GM06990 (cell line): ENCODE results near the gene RIPOR3.

Source experiments
- DNase-seq: peaks from one replicate; pipeline ENCODE4 v3.0.0-alpha.2; 2011; ENCODE audit not compliant: insufficient read length; ENCODE audit errors: extremely low read depth
- H3K27me3 ChIP-seq: replicated peaks from 2 replicates; pipeline ENCODE4 v1.6.0; 2011; ENCODE audit warnings: low read length; ENCODE audit not compliant: control insufficient read depth, insufficient read depth
- H3K36me3 ChIP-seq: 2 replicates; pipeline ENCODE4 v1.5.1; 2011; ENCODE audit warnings: low read length; ENCODE audit not compliant: control insufficient read depth, insufficient read depth
- H3K4me3 ChIP-seq: replicated peaks from 2 replicates; pipeline ENCODE4 v1.5.1; 2011; ENCODE audit warnings: low read depth, mild to moderate bottlenecking, control low read depth, low read length
- TF ChIP-seq, protein P1 (sequence below): IDR thresholded peaks from 2 replicates; pipeline ENCODE4 v1.5.1; 2011; ENCODE audit warnings: low read length, control low read depth, mild to moderate bottlenecking, inconsistent platforms; ENCODE audit not compliant: insufficient read depth, poor library complexity, severe bottlenecking

Gene RIPOR3

DNA sequence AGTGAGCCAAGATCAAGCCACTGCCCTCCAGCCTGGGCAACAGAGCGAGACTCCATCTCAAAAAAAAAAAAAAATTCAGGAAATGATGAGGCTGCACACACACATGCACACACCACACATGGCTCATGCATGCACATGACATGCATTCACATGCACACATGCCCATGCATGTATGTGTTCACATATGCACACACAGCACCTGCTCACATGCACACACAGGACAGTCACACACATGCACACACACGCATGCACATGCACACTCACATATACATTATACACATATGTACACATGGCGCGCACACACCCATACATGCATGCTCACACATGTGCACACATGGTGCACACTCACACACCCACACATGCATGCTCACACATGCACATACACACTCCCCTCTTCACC is 22.5 kb downstream of the RIPOR3 start:
- Histone ChIP-seq H3K4me3 (no peak overlapping the region), H3K36me3 (no peaks in the 10 kb centered on the region), H3K27me3 (no peaks in the 10 kb centered on the region)
- TF ChIP-seq, protein P1, sequence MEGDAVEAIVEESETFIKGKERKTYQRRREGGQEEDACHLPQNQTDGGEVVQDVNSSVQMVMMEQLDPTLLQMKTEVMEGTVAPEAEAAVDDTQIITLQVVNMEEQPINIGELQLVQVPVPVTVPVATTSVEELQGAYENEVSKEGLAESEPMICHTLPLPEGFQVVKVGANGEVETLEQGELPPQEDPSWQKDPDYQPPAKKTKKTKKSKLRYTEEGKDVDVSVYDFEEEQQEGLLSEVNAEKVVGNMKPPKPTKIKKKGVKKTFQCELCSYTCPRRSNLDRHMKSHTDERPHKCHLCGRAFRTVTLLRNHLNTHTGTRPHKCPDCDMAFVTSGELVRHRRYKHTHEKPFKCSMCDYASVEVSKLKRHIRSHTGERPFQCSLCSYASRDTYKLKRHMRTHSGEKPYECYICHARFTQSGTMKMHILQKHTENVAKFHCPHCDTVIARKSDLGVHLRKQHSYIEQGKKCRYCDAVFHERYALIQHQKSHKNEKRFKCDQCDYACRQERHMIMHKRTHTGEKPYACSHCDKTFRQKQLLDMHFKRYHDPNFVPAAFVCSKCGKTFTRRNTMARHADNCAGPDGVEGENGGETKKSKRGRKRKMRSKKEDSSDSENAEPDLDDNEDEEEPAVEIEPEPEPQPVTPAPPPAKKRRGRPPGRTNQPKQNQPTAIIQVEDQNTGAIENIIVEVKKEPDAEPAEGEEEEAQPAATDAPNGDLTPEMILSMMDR = no peak
- no peak for DNase-seq

DNA sequence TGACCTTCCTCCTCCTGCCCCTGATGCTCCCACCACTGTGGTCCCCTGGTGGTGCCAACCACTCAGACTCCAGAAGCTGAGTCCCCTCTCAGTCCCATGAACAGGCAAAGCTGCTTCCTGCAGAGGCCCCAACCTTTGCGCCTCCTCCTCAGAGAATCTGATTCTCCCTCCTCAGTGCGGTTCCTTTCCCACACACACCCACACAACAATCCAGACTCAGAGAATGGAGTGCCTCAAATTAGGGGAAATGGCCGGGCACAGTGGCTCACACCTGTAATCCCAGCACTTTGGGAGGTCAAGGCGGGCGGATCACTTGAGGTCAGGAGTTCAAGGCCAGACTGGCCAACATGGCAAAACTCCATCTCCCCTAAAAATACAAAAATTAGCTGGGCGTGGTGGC is 23.0 kb downstream of the RIPOR3 start:
- no peak for DNase-seq
- H3K4me3 ChIP-seq = no peak overlapping the region
- no peaks in the 10 kb centered on the region for H3K36me3 ChIP-seq
- TF ChIP-seq, protein P1 = no peak
- no peaks in the 10 kb centered on the region for H3K27me3 ChIP-seq

DNA sequence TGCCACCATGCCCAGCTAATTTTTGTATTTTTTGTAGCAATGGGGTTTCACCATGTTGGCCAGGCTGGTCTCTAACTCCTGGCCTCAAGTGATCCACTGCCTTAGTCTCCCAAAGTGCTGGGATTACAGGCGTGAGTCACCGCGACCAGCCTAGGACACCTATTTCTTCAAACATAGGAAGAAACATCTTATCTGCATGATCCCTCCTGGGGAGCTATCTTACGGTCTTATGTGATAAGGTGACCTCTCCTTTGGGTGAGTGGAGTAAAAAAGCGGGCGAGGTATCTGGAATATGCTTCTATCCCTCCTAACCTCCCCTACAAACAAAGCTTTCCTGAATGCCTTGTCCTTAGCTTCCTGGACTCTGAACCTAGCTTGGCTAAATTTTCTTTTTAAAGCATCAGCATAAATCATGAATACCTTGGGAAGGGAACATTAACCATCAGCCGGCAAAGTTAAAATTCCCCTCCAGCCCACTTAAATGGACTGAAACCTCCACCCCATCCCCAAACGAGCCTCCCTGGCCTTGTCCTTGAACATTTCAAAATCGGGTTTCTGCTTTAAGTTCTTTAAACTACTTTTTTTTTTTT is 24.5 kb downstream of the RIPOR3 start:
- H3K27me3 ChIP-seq = no peaks in the 10 kb centered on the region; the same call in 1 of the 2 replicates
- DNase-seq = no peak
- TF ChIP-seq, protein P1 = no peak
- no peak overlapping the region for H3K4me3 ChIP-seq
- H3K36me3 ChIP-seq = no peaks in the 10 kb centered on the region

DNA sequence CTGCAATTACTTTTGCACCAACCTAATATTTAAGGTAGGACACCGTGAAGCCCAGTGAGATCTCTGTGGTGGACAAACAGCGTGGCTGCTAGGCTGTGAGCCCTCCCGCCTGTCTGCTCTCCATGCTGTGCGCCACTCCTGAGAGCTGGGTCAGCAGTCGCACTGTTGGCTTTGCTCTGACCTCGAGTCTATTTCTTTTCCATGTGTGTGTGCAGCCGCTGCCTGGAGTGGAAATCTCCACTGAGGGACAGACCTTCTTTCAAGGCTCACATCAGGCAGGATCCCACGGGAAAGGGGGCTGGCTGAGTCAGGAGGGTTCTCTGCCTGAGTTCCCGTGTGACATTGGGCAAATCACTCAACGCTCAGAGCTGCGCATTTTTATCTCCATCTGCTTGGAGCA is 27.1 kb downstream of the RIPOR3 start:
- no peaks in the 10 kb centered on the region; the same call in 1 of the 2 replicates for H3K27me3 ChIP-seq
- H3K4me3 ChIP-seq = no peak overlapping the region
- TF ChIP-seq, protein P1 = no peak
- H3K36me3 ChIP-seq = no peaks in the 10 kb centered on the region
- no peak for DNase-seq

DNA sequence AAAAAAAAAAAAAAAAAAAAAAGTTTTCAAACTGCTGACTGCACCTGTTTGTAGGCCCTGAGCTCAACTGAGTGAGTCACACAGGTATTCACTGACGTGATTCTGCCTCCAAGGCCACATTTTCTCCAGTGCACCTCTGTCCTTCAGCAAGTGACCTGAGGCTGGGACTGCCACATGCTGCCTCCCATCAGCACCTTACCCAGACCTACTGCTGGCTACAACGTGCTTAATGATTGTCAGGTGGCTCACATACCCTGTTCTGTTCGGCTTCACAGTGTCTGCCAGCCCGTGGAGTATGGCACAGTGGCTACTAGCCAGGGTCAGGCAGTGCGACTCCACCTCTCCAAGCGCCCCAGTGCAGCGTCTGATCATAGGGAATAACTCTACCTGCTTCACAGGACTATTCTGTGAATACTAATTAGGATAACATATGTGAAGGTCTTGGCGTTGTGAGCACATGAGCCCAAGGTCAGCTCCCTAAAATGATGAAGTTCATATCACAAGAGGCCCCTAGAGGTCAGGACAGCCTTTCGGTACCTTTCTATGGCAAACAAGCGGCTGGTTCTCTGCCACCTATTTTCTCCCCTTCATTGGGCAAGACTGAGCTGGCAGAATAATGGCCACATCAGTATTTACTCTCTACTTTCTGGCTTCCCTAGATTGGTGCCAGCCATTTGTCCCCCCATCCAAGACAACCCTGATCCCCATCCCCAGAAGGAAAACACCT is 28.1 kb downstream of the RIPOR3 start:
- no peaks in the 10 kb centered on the region; the same call in 1 of the 2 replicates for H3K27me3 ChIP-seq
- TF ChIP-seq, protein P1 = peak; percentile 8
- DNase-seq = no peak
- H3K4me3 ChIP-seq = no peak overlapping the region
- H3K36me3 ChIP-seq = no peaks in the 10 kb centered on the region
